IMR-90 (cell line): Measurements from ENCODE around the gene KDELR3. TPM values are rescaled to one million over a fixed set of nuclear protein-coding genes. Genes with fewer than 3 reads are reported as not detected.

Experiments
- ATAC-seq: fragments of 200-7000 bp; cut with Tn5 transposase; 2 replicates; pipeline ENCODE4 v1.9.1; 2020; ENCODE audit warnings: low read depth, mild to moderate bottlenecking, moderate library complexity
- BruUV-seq: library from RNA; stranded (reverse); fragments of 400-500 nt; replicated peaks from 2 replicates; lab custom pipeline; 2021; lab: Mats Ljungman, UMichigan
- CTCF ChIA-PET: fragments of 300-600 bp; formaldehyde crosslinking; extraction: SDS; loops from one replicate; lab custom pipeline; 2021; ENCODE audit warnings: antibody characterized with exemption; lab: Yijun Ruan, JAX
- POLR2A ChIA-PET: fragments of 300-600 bp; sonication (Branson Sonifier 250); formaldehyde crosslinking; loops from one replicate; lab custom pipeline; 2022; ENCODE audit warnings: antibody characterized with exemption; ENCODE audit not compliant: unreplicated experiment; lab: Charles Lee
- DNase-seq: peaks from one replicate; pipeline ENCODE4 v3.0.0; 2013
- H2AFZ ChIP-seq: replicated peaks from 2 replicates; pipeline ENCODE3; 2013; ENCODE audit warnings: low read length, mild to moderate bottlenecking; ENCODE audit not compliant: poor library complexity
- H2AK5ac ChIP-seq: 2 replicates; pipeline ENCODE4 v1.6.1; 2013; ENCODE audit warnings: low read depth, low read length, inconsistent platforms
- H2AK9ac ChIP-seq: replicated peaks from 2 replicates; pipeline ENCODE3; 2013; ENCODE audit warnings: mild to moderate bottlenecking, low read depth, low read length, moderate library complexity; ENCODE audit not compliant: poor library complexity
- H2BK120ac ChIP-seq: 2 replicates; pipeline ENCODE4 v1.6.1; 2013; ENCODE audit warnings: low read depth, low read length, inconsistent platforms
- H2BK15ac ChIP-seq: 3 replicates; pipeline ENCODE4 v1.6.1; 2013; ENCODE audit warnings: low read depth, low read length, inconsistent platforms
- H2BK20ac ChIP-seq: 2 replicates; pipeline ENCODE4 v1.6.1; 2013; ENCODE audit warnings: low read depth, mild to moderate bottlenecking, inconsistent platforms, low read length, moderate library complexity
- H2BK5ac ChIP-seq: 2 replicates; pipeline ENCODE4 v1.6.1; 2013; ENCODE audit warnings: mild to moderate bottlenecking, low read depth, low read length, inconsistent platforms; ENCODE audit not compliant: poor library complexity, severe bottlenecking
- H3K14ac ChIP-seq: replicated peaks from 2 replicates; pipeline ENCODE4 v1.6.1; 2013; ENCODE audit warnings: low read depth, low read length, inconsistent platforms
- H3K18ac ChIP-seq: 2 replicates; pipeline ENCODE4 v1.6.1; 2013; ENCODE audit warnings: low read depth, low read length, control low read depth
- H3K23ac ChIP-seq: 2 replicates; pipeline ENCODE4 v1.6.1; 2013; ENCODE audit warnings: low read depth, low read length, inconsistent platforms
- H3K27ac ChIP-seq: 2 replicates; pipeline ENCODE4 v1.5.1; 2013; ENCODE audit warnings: mild to moderate bottlenecking, control low read depth, low read length; ENCODE audit not compliant: insufficient read depth
- H3K27me3 ChIP-seq: 2 replicates; pipeline ENCODE4 v1.6.1; 2013; ENCODE audit warnings: low read length; ENCODE audit not compliant: control insufficient read depth, insufficient read depth
- H3K36me3 ChIP-seq: 2 replicates; pipeline ENCODE4 v1.6.1; 2013; ENCODE audit warnings: low read length, mixed read lengths; ENCODE audit not compliant: control insufficient read depth, insufficient read depth
- H3K4ac ChIP-seq: 2 replicates; pipeline ENCODE4 v1.6.1; 2013; ENCODE audit warnings: low read depth, low read length, inconsistent platforms
- H3K4me1 ChIP-seq: 2 replicates; pipeline ENCODE4 v1.6.1; 2013; ENCODE audit warnings: low read length, mixed read lengths; ENCODE audit not compliant: control insufficient read depth, insufficient read depth
- H3K4me2 ChIP-seq: 2 replicates; pipeline ENCODE4 v1.6.1; 2013; ENCODE audit warnings: low read depth, mild to moderate bottlenecking, control low read depth, low read length, moderate library complexity
- H3K4me3 ChIP-seq: 2 replicates; pipeline ENCODE4 v1.5.1; 2013; ENCODE audit warnings: low read depth, mild to moderate bottlenecking, control low read depth, low read length, moderate library complexity; ENCODE audit not compliant: insufficient read depth
- H3K56ac ChIP-seq: 2 replicates; pipeline ENCODE4 v1.6.1; 2013; ENCODE audit warnings: low read length, inconsistent platforms; ENCODE audit not compliant: insufficient read depth; ENCODE audit errors: extremely low read depth
- H3K79me1 ChIP-seq, 2 experiments: 2 replicates each; pipeline ENCODE4 v1.6.1; 2013; ENCODE audit warnings: low read length in 2 of 2, inconsistent platforms in 1 of 2, low read depth in 1 of 2
- H3K9ac ChIP-seq: 2 replicates; pipeline ENCODE4 v1.6.1; 2013; ENCODE audit warnings: low read depth, low read length, control low read depth
- H3K9me1 ChIP-seq: 2 replicates; pipeline ENCODE4 v1.6.1; 2013; ENCODE audit warnings: low read length, inconsistent platforms; ENCODE audit not compliant: insufficient read depth
- H3K9me3 ChIP-seq: 2 replicates; pipeline ENCODE4 v1.6.1; 2013; ENCODE audit warnings: low read length; ENCODE audit not compliant: control insufficient read depth, insufficient read depth
- H4K20me1 ChIP-seq: 2 replicates; pipeline ENCODE4 v1.6.1; 2013; ENCODE audit warnings: low read length, inconsistent platforms; ENCODE audit not compliant: insufficient read depth
- H4K5ac ChIP-seq: 2 replicates; pipeline ENCODE4 v1.6.1; 2013; ENCODE audit warnings: mild to moderate bottlenecking, low read depth, low read length, control low read depth
- H4K8ac ChIP-seq, 2 experiments: 2 replicates each; pipeline ENCODE4 v1.6.1; 2013; ENCODE audit warnings: low read depth in 2 of 2, low read length in 2 of 2, control low read depth in 1 of 2, inconsistent platforms in 1 of 2
- H4K91ac ChIP-seq: 2 replicates; pipeline ENCODE4 v1.6.1; 2013; ENCODE audit warnings: low read depth, low read length, inconsistent platforms; ENCODE audit not compliant: insufficient read depth
- BHLHE40 ChIP-seq: fragments of 150-350 bp; IDR thresholded peaks from 2 replicates; pipeline ENCODE4 v1.6.1; 2016; ENCODE audit warnings: mild to moderate bottlenecking, low read depth, low read length
- FOS ChIP-seq: fragments of 150-350 bp; IDR thresholded peaks from 2 replicates; pipeline ENCODE4 v1.6.1; 2016; ENCODE audit warnings: low read depth, low read length
- MXI1 ChIP-seq: IDR thresholded peaks from 2 replicates; pipeline ENCODE4 v1.6.1; 2012; ENCODE audit warnings: low read depth, mild to moderate bottlenecking, low read length, moderate library complexity, borderline replicate concordance
- NFE2L2 ChIP-seq: fragments of 150-350 bp; IDR thresholded peaks from 2 replicates; pipeline ENCODE4 v1.6.1; 2016; ENCODE audit warnings: low read depth, mild to moderate bottlenecking, low read length
- WGBS, 2 experiments: methylation state at CpG; one replicate each; pipeline versions ENCODE4 v1.1.5 to v1.1.7; 2013; ENCODE audit warnings: missing lambda C conversion rate in 2 of 2; ENCODE audit not compliant: insufficient read length in 1 of 2; ENCODE audit errors: extremely low coverage in 2 of 2; 5-methylcytosine and 5-hydroxymethylcytosine counted together
- dilution Hi-C: fragments of 300-500 bp; cut with HindIII; formaldehyde crosslinking; loops from one replicate; pipeline ENCODE4 v1.14.3; 2018; ENCODE audit warnings: low sequenced_read_pairs; ENCODE audit not compliant: unreplicated experiment
- in situ Hi-C: fragments of 300-500 bp; cut with MboI; formaldehyde crosslinking; loops from 3 replicates; pipeline ENCODE4 v1.14.3; 2019; ENCODE audit warnings: low sequenced_read_pairs, inconsistent platforms, mixed read lengths
- intact Hi-C: fragments of 100-400 bp; cut with micrococcal nuclease; formaldehyde crosslinking; loops from 2 replicates; pipeline ENCODE4 v1.10.0; 2022
- polyA plus RNA-seq, 3 experiments: library from polyadenylated mRNA; depleted of rRNA; stranded (reverse); fragments of >200 nt; gene quantifications; 2 replicates each; pipeline ENCODE4 v1.2.3, GENCODE V29; 2012; ENCODE audit warnings: low replicate concordance in 1 of 3
- total RNA-seq: library from RNA; depleted of rRNA; stranded (reverse); fragments of >200 nt; gene quantifications from 2 replicates; pipeline ENCODE4 v1.2.3, GENCODE V29; 2012

The KDELR3 gene
- total and polyA plus RNA-seq, 2 of the 4 experiments (the other 2 are of a cell fraction) = 129 to 224 TPM

DNA sequence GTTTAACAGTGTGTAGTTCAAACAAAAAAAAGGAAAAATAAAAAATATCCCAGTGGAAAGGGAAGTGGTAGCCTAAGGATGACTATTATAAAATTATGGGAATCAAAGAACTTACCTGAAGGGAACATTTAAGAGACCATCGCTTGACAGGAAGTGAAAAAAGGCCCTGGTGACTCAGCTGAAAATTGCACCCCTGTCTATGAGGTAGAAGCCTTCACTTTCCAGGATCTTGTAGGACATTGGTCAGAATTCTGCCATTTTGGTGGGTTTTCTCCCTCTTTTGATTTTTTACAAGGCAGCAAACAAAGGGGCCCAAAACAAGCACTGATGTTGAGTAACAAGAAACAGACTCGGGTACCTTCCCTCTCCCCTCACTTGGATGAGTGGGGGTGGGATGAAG is 22.6 kb downstream of the KDELR3 start:
- peaks cover 27% of the 10 kb centered on the region for H3K9me1 ChIP-seq
- no peak overlapping the region for H3K23ac ChIP-seq
- TF ChIP-seq FOS (no peak), NFE2L2 (0 out of 2 replicates have a peak, but pooled peaks have one; percentile 31), BHLHE40 (no peak), MXI1 (no peak)
- no peak overlapping the region for H2AK5ac ChIP-seq
- no peak overlapping the region for H2BK15ac ChIP-seq
- ChIA-PET POLR2A (no interaction called here), CTCF (interaction anchor here (0.6 to 1.5 kb wide), 3 partner anchors 12 to 421 kb away, joined by 3 to 5 read pairs (median 4); partner anchors contain the start of gene TOMM22)
- intact Hi-C loops (no loop called here), in situ Hi-C loops (no loop called here), dilution Hi-C loops (no loop called here)
- H3K36me3 ChIP-seq = peaks cover 71% of the 10 kb centered on the region
- H3K79me1 ChIP-seq = peaks cover 47 to 82% of the 10 kb centered on the region in 2 experiments
- no peak overlapping the region for H3K4me2 ChIP-seq
- DNase-seq = no peak
- no peak overlapping the region for H2BK120ac ChIP-seq
- H3K4ac ChIP-seq = no peak overlapping the region
- peaks cover 95% of the 10 kb centered on the region for H4K20me1 ChIP-seq
- no peak overlapping the region for H4K8ac ChIP-seq
- H3K27ac ChIP-seq = peak overlapping the region; percentile 27; the same call in 1 of the 2 replicates
- peaks cover 29% of the 10 kb centered on the region for H3K4me1 ChIP-seq
- no peak for ATAC-seq
- H3K9me3 ChIP-seq = no peaks in the 10 kb centered on the region
- no TSS peak for BruUV-seq
- no peak overlapping the region for H4K91ac ChIP-seq
- H3K56ac ChIP-seq = no peak overlapping the region
- no peak overlapping the region for H2BK20ac ChIP-seq
- no peak overlapping the region for H3K4me3 ChIP-seq
- H2BK5ac ChIP-seq = no peak overlapping the region
- H3K18ac ChIP-seq = no peak overlapping the region
- H3K14ac ChIP-seq = no peak overlapping the region
- no peak overlapping the region for H2AFZ ChIP-seq
- no peak overlapping the region for H2AK9ac ChIP-seq
- no peak overlapping the region for H3K9ac ChIP-seq
- H3K27me3 ChIP-seq = no peaks in the 10 kb centered on the region
- 100% methylated on average over 1 of the region's 2 CpGs; no CpG with 5 or more reads in 1 of the 2 experiments for WGBS, 2 experiments
- H4K5ac ChIP-seq = no peak overlapping the region
